Upper lobe of right lung (tissue), 1 donor: ENCODE data around the gene PPCS. TPM values are rescaled to one million over a fixed set of nuclear protein-coding genes. Genes with fewer than 3 reads are reported as not detected.
A peak's percentile ranks its signal among the peaks of the same experiment; 100 is the strongest.

ENCODE experiments used
- ATAC-seq: fragments of 200-7000 bp; cut with Tn5 transposase; one replicate; pipeline ENCODE4 v1.9.1; 2020; ENCODE audit warnings: mild to moderate bottlenecking, moderate library complexity
- DNase-seq: peaks from one replicate; pipeline ENCODE4 v3.0.0-alpha.2; 2020
- H3K27ac ChIP-seq: fragments of 200-600 bp; one replicate; pipeline ENCODE4 v1.8.0; 2022
- H3K27me3 ChIP-seq: fragments of 200-600 bp; one replicate; pipeline ENCODE4 v1.8.0; 2022; ENCODE audit warnings: mild to moderate bottlenecking
- H3K36me3 ChIP-seq: fragments of 200-600 bp; one replicate; pipeline ENCODE4 v1.8.0; 2022
- H3K4me1 ChIP-seq: fragments of 200-600 bp; one replicate; pipeline ENCODE4 v1.8.0; 2022
- H3K4me3 ChIP-seq: fragments of 200-600 bp; one replicate; pipeline ENCODE4 v1.8.0; 2022; ENCODE audit warnings: mild to moderate bottlenecking
- H3K9me3 ChIP-seq: fragments of 200-600 bp; one replicate; pipeline ENCODE4 v1.8.0; 2022
- intact Hi-C: fragments of 100-400 bp; cut with DNase I; formaldehyde crosslinking; loops from one replicate; pipeline ENCODE4 v1.11.0; 2022
- long read RNA-seq: library from polyadenylated mRNA; unstranded; transcript quantifications from one replicate; pipeline ENCODE4 v2.0.0, GENCODE V29; 2021
- total RNA-seq: library from RNA; stranded (reverse); fragmentation: NEBNext Ultra II Directional; extraction: Animal tissue kit (Norgen Biotek cat#: 25700); gene quantifications from one replicate; pipeline ENCODE4 v1.2.1, GENCODE V29; 2021
- TF ChIP-seq, protein P1 (sequence below): fragments of 200-600 bp; IDR thresholded peaks from one replicate; pipeline ENCODE4 v1.8.0; 2022; ENCODE audit warnings: antibody characterized with exemption
- donor health status: DM: no; HTN: yes; CAD: no; lungs with severe emphysema.

Gene PPCS
- total RNA-seq = 52.8 TPM
- long read RNA-seq, transcript PPCS-201 (3 exons, 984 nt) = minor isoform, 17 of 81 reads
- long read RNA-seq, transcript PPCS-203 (3 exons, 1,431 nt) = major isoform, 53 of 81 reads
- long read RNA-seq, partial matches to known transcripts = 0 of 81 reads
- long read RNA-seq, other reads (novel, unspliced or antisense) = 7 of 81 reads

DNA sequence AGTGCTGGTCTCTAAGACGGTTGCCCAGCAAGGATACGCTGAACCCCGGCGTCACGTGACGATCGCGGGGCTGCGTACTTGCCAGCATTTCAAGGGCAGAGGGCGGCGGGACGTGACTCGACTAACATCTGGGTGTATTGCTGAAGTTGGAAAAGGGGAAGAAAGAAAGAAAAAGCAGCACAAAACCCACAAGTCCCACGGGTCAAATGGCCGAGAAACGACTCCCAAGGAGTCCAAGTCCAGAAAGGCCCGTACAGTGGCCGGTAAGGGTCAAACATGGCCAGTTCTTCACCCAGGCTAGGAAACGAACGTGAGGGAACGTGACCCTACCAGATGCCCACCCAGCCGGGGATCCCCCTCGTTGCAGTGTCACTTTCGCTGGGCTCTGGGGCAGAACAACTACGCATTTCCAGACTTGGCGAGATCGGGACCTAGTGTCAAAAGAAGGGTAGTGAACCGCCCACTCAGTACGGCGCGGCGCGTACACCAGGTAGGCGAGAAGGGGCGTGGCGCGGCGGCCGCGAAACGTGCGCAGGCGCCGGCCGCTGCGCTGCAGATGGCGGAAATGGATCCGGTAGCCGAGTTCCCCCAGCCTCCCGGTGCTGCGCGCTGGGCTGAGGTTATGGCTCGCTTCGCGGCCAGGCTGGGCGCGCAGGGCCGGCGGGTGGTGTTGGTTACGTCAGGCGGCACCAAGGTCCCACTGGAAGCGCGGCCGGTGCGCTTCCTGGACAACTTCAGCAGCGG lies at the start of gene PPCS, which contains the start of gene ZMYND12:
Gene PPCS, plus strand, starts transcription at position 534 of the 744 bp plus-strand sequence. Its CDS starts 23 bp downstream, at position 557.
Gene ZMYND12, minus strand, starts transcription at position 13 of the 744 bp plus-strand sequence. CDS start 25 bp downstream, outside the sequence.
- H3K36me3 ChIP-seq = peaks cover 33% of the 10 kb centered on the region
- H3K27me3 ChIP-seq = no peaks in the 10 kb centered on the region
- peak within 1 kb of the TSS; percentile 97 for H3K4me3 ChIP-seq
- TF ChIP-seq, protein P1, sequence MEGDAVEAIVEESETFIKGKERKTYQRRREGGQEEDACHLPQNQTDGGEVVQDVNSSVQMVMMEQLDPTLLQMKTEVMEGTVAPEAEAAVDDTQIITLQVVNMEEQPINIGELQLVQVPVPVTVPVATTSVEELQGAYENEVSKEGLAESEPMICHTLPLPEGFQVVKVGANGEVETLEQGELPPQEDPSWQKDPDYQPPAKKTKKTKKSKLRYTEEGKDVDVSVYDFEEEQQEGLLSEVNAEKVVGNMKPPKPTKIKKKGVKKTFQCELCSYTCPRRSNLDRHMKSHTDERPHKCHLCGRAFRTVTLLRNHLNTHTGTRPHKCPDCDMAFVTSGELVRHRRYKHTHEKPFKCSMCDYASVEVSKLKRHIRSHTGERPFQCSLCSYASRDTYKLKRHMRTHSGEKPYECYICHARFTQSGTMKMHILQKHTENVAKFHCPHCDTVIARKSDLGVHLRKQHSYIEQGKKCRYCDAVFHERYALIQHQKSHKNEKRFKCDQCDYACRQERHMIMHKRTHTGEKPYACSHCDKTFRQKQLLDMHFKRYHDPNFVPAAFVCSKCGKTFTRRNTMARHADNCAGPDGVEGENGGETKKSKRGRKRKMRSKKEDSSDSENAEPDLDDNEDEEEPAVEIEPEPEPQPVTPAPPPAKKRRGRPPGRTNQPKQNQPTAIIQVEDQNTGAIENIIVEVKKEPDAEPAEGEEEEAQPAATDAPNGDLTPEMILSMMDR = no peak
- intact Hi-C loops = no loop called here
- peak within 1 kb of the TSS; percentile 98 for H3K27ac ChIP-seq
- peaks cover 8% of the 10 kb centered on the region for H3K4me1 ChIP-seq
- no peaks in the 10 kb centered on the region for H3K9me3 ChIP-seq
- peak; percentile 97 for ATAC-seq
- peak; percentile 95 for DNase-seq

DNA sequence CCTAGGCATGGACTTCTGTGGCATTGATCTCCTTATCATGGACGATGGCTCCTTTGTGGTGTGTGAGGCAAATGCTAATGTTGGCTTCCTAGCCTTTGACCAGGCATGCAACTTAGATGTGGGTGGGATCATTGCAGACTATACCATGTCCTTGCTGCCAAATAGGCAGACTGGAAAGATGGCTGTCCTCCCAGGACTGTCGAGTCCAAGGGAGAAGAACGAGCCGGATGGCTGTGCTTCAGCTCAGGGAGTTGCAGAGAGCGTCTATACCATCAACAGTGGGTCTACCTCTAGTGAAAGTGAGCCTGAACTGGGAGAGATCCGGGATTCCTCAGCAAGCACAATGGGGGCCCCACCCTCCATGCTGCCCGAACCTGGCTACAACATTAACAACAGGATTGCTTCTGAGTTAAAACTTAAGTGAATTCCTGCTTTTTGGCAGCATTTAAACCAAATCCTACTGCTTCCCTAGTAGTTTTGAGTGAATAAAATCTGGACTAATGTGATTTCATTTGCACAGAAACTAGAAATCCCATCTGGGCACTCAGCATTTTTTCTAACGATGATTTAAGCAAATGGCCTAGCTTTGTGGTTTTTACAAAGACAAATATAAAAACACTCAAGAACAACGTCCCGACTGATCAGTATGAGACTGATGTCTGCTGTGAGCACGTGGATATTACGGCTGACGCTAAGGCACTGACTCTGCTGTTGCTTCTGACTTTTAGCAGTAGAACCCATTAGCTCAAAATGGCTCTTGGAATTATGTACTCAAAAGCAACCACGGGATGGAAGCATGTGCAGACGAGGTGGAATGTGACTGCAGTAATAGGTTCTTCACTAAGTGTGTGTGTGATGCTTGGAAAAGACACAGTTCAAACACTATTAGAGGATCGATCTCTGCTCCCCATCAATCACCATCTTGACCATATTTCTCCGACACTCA lies 41.5 kb upstream of the PPCS start:
- Histone ChIP-seq H3K9me3 (no peaks in the 10 kb centered on the region), H3K27me3 (no peaks in the 10 kb centered on the region), H3K36me3 (no peaks in the 10 kb centered on the region), H3K27ac (no peak overlapping the region), H3K4me3 (no peak overlapping the region), H3K4me1 (no peaks in the 10 kb centered on the region)
- TF ChIP-seq, protein P1 = no peak
- intact Hi-C loops = no loop called here
- no peak for DNase-seq
- ATAC-seq = no peak

DNA sequence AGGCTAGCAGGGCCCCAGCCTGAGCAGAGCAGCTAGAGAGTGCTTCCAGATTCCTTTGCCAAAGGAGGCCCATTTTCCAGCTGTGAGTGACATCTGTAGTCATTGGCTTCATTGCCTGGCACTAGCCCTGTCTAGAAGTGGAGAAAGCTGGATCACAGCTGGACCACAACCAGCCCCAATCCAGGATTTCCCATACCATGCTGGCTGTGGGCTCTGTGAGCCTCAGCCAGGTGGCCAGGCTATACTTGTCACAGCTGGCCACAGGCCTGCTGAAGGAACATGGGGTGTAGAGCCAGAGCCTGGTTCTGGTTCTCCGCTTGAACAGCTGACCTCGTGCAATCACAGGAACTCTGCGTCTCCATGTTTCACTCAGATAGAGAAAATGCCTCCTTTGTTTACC lies 39.2 kb upstream of the PPCS start:
- no peaks in the 10 kb centered on the region for H3K27me3 ChIP-seq
- no peak overlapping the region for H3K4me3 ChIP-seq
- H3K9me3 ChIP-seq = no peaks in the 10 kb centered on the region
- no peaks in the 10 kb centered on the region for H3K36me3 ChIP-seq
- intact Hi-C loops = no loop called here
- H3K4me1 ChIP-seq = peaks cover 12% of the 10 kb centered on the region
- no peak overlapping the region for H3K27ac ChIP-seq
- ATAC-seq (peak; percentile 54), DNase-seq (no peak)
- TF ChIP-seq, protein P1 = no peak

GRCh38 chr1:42418516-42418915 lies 37.8 kb upstream of the PPCS start:
- no peaks in the 10 kb centered on the region for H3K27me3 ChIP-seq
- ATAC-seq = no peak
- no peaks in the 10 kb centered on the region for H3K36me3 ChIP-seq

More at GRCh38 chr1:42418516-42418915, 37.8 kb upstream of the PPCS start:
- Histone ChIP-seq H3K4me1 (peaks cover 12% of the 10 kb centered on the region), H3K9me3 (no peaks in the 10 kb centered on the region), H3K4me3 (no peak overlapping the region), H3K27ac (no peak overlapping the region)
- TF ChIP-seq, protein P1 = no peak
- DNase-seq = no peak
- intact Hi-C loops = no loop called here
